GM18498 (cell line): Measurements from ENCODE around the gene FAM174C.

Experiments
- ATAC-seq: cut with Tn5 transposase; IDR thresholded peaks from one replicate; pipeline ENCODE4 v1.9.1; 2021; ENCODE audit warnings: mild to moderate bottlenecking, moderate library complexity; ENCODE audit not compliant: unreplicated experiment

The FAM174C gene

GRCh38 chr19:1284979-1285736 lies 9.8 kb downstream of the FAM174C start:
- ATAC-seq: no peak

GRCh38 chr19:1285737-1286360 lies 10.5 kb downstream of the FAM174C start, which contains the start of gene EFNA2:
Gene EFNA2 (plus strand): TSS chr19:1285873. CDS start chr19:1286169, 296 bp downstream.
- ATAC-seq: no peak

- no peak for ATAC-seq
Measured at GRCh38 chr19:1286487-1287353, 11.4 kb downstream of the FAM174C start.

GRCh38 chr19:1287354-1288225 lies 12.3 kb downstream of the FAM174C start:
- ATAC-seq: no peak

GRCh38 chr19:1288226-1288612 lies 12.9 kb downstream of the FAM174C start:
- no peak for ATAC-seq

GRCh38 chr19:1288833-1289685 lies 13.7 kb downstream of the FAM174C start:
- ATAC-seq: no peak

- ATAC-seq: no peak
Measured at GRCh38 chr19:1289686-1290025, 14.3 kb downstream of the FAM174C start.

GRCh38 chr19:1290196-1290702 lies 14.9 kb downstream of the FAM174C start:
- no peak for ATAC-seq

GRCh38 chr19:1290703-1291651 lies 15.6 kb downstream of the FAM174C start:
- ATAC-seq: no peak

- ATAC-seq: no peak
Measured at GRCh38 chr19:1291761-1292418, 16.6 kb downstream of the FAM174C start.

GRCh38 chr19:1292419-1293151 lies 17.3 kb downstream of the FAM174C start:
- no peak for ATAC-seq

- no peak for ATAC-seq
Measured at GRCh38 chr19:1293782-1294604, 18.7 kb downstream of the FAM174C start.

- ATAC-seq: no peak
Measured at GRCh38 chr19:1294688-1295087, 19.4 kb downstream of the FAM174C start.

GRCh38 chr19:1295169-1296012 lies 20.1 kb downstream of the FAM174C start:
- no peak for ATAC-seq

GRCh38 chr19:1296078-1296477 lies 20.7 kb downstream of the FAM174C start:
- ATAC-seq: no peak
